ENCODE measurements around the gene FCER2.

The FCER2 gene

GRCh38 chr19:7699003-7699402 is 2.9 kb downstream of the FCER2 start:
- no peak for TF ChIP-seq CTCF (conservative IDR thresholded peaks at IDR 0.05; ENCODE audit: low read depth, low read length)
- Histone ChIP-seq H3K79me2 (ENCODE audit: insufficient read depth, low read depth) (no peaks in the 10 kb centered on the region), H2AFZ (ENCODE audit: low read depth) (no peak overlapping the region), H3K4me2 (no peak overlapping the region), H4K20me1 (ENCODE audit: insufficient read depth) (no peaks in the 10 kb centered on the region), H3K9ac (no peak overlapping the region), H3K4me3 (IDR thresholded peaks at IDR 0.05; ENCODE audit: insufficient read depth, low read depth, low read length) (no peak overlapping the region), H3K27me3 (ENCODE audit: insufficient read depth, low read depth) (peaks cover 55% of the 10 kb centered on the region), H3K4me1 (ENCODE audit: low read depth, poor library complexity, severe bottlenecking) (no peaks in the 10 kb centered on the region), H3K36me3 (ENCODE audit: insufficient read depth) (no peaks in the 10 kb centered on the region), H3K27ac (no peak overlapping the region)

- no peak overlapping the region for H3K27ac ChIP-seq
- H4K20me1 ChIP-seq (ENCODE audit: insufficient read depth), result no peaks in the 10 kb centered on the region
- H3K4me1 ChIP-seq (ENCODE audit: low read depth, poor library complexity, severe bottlenecking), result no peaks in the 10 kb centered on the region
- peaks cover 55% of the 10 kb centered on the region for H3K27me3 ChIP-seq (ENCODE audit: insufficient read depth, low read depth)
- no peaks in the 10 kb centered on the region for H3K36me3 ChIP-seq (ENCODE audit: insufficient read depth)
- no peaks in the 10 kb centered on the region for H3K79me2 ChIP-seq (ENCODE audit: insufficient read depth, low read depth)
- no peak overlapping the region for H3K4me2 ChIP-seq
- no peak overlapping the region for H2AFZ ChIP-seq (ENCODE audit: low read depth)
- TF ChIP-seq CTCF (conservative IDR thresholded peaks at IDR 0.05; ENCODE audit: low read depth, low read length), result no peak
- no peak overlapping the region for H3K9ac ChIP-seq
- no peak overlapping the region for H3K4me3 ChIP-seq (IDR thresholded peaks at IDR 0.05; ENCODE audit: insufficient read depth, low read depth, low read length)
Observed at GRCh38 chr19:7698583-7698982, 3.3 kb downstream of the FCER2 start.

GRCh38 chr19:7697721-7698287 is 4.1 kb downstream of the FCER2 start:
- Histone ChIP-seq H3K27me3 (ENCODE audit: insufficient read depth, low read depth) (peaks cover 56% of the 10 kb centered on the region), H3K36me3 (ENCODE audit: insufficient read depth) (no peaks in the 10 kb centered on the region), H3K4me2 (no peak overlapping the region), H3K79me2 (ENCODE audit: insufficient read depth, low read depth) (no peaks in the 10 kb centered on the region), H3K4me3 (IDR thresholded peaks at IDR 0.05; ENCODE audit: insufficient read depth, low read depth, low read length) (no peak overlapping the region), H3K4me1 (ENCODE audit: low read depth, poor library complexity, severe bottlenecking) (no peaks in the 10 kb centered on the region), H3K9ac (no peak overlapping the region), H3K27ac (no peak overlapping the region), H4K20me1 (ENCODE audit: insufficient read depth) (no peaks in the 10 kb centered on the region), H2AFZ (ENCODE audit: low read depth) (no peak overlapping the region)
- no peak for TF ChIP-seq CTCF (conservative IDR thresholded peaks at IDR 0.05; ENCODE audit: low read depth, low read length)

- no peak overlapping the region for H2AFZ ChIP-seq (ENCODE audit: low read depth)
- no peaks in the 10 kb centered on the region for H3K36me3 ChIP-seq (ENCODE audit: insufficient read depth)
- H3K4me3 ChIP-seq (IDR thresholded peaks at IDR 0.05; ENCODE audit: insufficient read depth, low read depth, low read length), result no peak overlapping the region
- H4K20me1 ChIP-seq (ENCODE audit: insufficient read depth), result no peaks in the 10 kb centered on the region
- H3K27me3 ChIP-seq (ENCODE audit: insufficient read depth, low read depth), result peaks cover 47% of the 10 kb centered on the region
- no peak overlapping the region for H3K4me2 ChIP-seq
- H3K79me2 ChIP-seq (ENCODE audit: insufficient read depth, low read depth), result no peaks in the 10 kb centered on the region
- H3K27ac ChIP-seq, result no peak overlapping the region
- no peak for TF ChIP-seq CTCF (conservative IDR thresholded peaks at IDR 0.05; ENCODE audit: low read depth, low read length)
- H3K9ac ChIP-seq, result no peak overlapping the region
- H3K4me1 ChIP-seq (ENCODE audit: low read depth, poor library complexity, severe bottlenecking), result no peaks in the 10 kb centered on the region
Observed at GRCh38 chr19:7694499-7694898, 7.4 kb downstream of the FCER2 start.

All from KMS-11 (cell line).